CD14-positive monocyte (primary cell): ENCODE data around the gene VCL. TPM values are rescaled to one million over a fixed set of nuclear protein-coding genes. Genes with fewer than 3 reads are reported as not detected.

Experiments used
- DNase-seq, 3 donors: peaks; one replicate each; pipeline ENCODE4 v3.0.0-alpha.2; 2011 to 2022
- H2AFZ ChIP-seq: 2 replicates; pipeline ENCODE4 v1.6.0; 2012; ENCODE audit warnings: mild to moderate bottlenecking, low read depth, low read length, inconsistent platforms; ENCODE audit not compliant: insufficient read depth, poor library complexity, severe bottlenecking
- H3K27ac ChIP-seq, 2 donors: 1 replicate in 1 of 2; 2 replicates in 1 of 2; pipeline ENCODE4 v1.5.1; 2012 to 2013; ENCODE audit warnings: low read length in 2 of 2, control low read depth in 1 of 2, inconsistent platforms in 1 of 2, low read depth in 1 of 2, mild to moderate bottlenecking in 1 of 2
- H3K27me3 ChIP-seq, 2 donors: one replicate each; pipeline versions ENCODE4 v1.6.0 to v1.6.1; 2011 to 2013; ENCODE audit warnings: low read length in 2 of 2; ENCODE audit not compliant: control insufficient read depth in 2 of 2, insufficient read depth in 2 of 2
- H3K36me3 ChIP-seq, 2 donors: replicated peaks in 1 of 2; 1 replicate in 1 of 2; 2 replicates in 1 of 2; pipeline versions ENCODE4 v1.5.1 to v1.6.1; 2012 to 2013; ENCODE audit warnings: low read length in 2 of 2, control low read depth in 1 of 2, inconsistent platforms in 1 of 2, mild to moderate bottlenecking in 1 of 2; ENCODE audit not compliant: insufficient read depth in 2 of 2, control insufficient read depth in 1 of 2
- H3K4me1 ChIP-seq, 2 donors: 1 replicate in 1 of 2; 2 replicates in 1 of 2; pipeline versions ENCODE4 v1.5.1 to v1.6.1; 2012 to 2013; ENCODE audit warnings: low read length in 2 of 2, control low read depth in 1 of 2, inconsistent platforms in 1 of 2, mild to moderate bottlenecking in 1 of 2, moderate library complexity in 1 of 2; ENCODE audit not compliant: insufficient read depth in 2 of 2, control insufficient read depth in 1 of 2
- H3K4me2 ChIP-seq: replicated peaks from 2 replicates; pipeline ENCODE3; 2012; ENCODE audit warnings: low read length, moderate library complexity, mild to moderate bottlenecking; ENCODE audit not compliant: poor library complexity, severe bottlenecking; ENCODE audit errors: extremely low read depth
- H3K4me3 ChIP-seq, 3 experiments: fragments of 200-600 bp in 1 of 3; sonication (generic) in 1 of 3; replicated peaks in 1 of 3; 1 replicate in 2 of 3; 2 replicates in 1 of 3; pipeline ENCODE4 v1.5.1; 2011 to 2013; ENCODE audit warnings: low read length in 3 of 3, mild to moderate bottlenecking in 3 of 3, control low read depth in 2 of 3, low read depth in 2 of 3, inconsistent platforms in 1 of 3, moderate library complexity in 1 of 3
- H3K79me2 ChIP-seq: 2 replicates; pipeline ENCODE4 v1.6.0; 2012; ENCODE audit warnings: mild to moderate bottlenecking, control low read depth, inconsistent platforms, low read length, moderate library complexity; ENCODE audit not compliant: insufficient read depth
- H3K9ac ChIP-seq: 2 replicates; pipeline ENCODE4 v1.6.0; 2017; ENCODE audit warnings: low read length, mild to moderate bottlenecking; ENCODE audit not compliant: insufficient read depth, poor library complexity, severe bottlenecking
- H3K9me3 ChIP-seq, 2 donors: replicated peaks in 1 of 2; 1 replicate in 1 of 2; 2 replicates in 1 of 2; pipeline versions ENCODE4 v1.5.1 to v1.6.1; 2012 to 2013; ENCODE audit warnings: low read length in 2 of 2, control low read depth in 1 of 2; ENCODE audit not compliant: control insufficient read depth in 1 of 2, insufficient read depth in 1 of 2
- H4K20me1 ChIP-seq: 2 replicates; pipeline ENCODE4 v1.6.0; 2012; ENCODE audit warnings: mild to moderate bottlenecking, low read length, control low read depth, moderate library complexity; ENCODE audit not compliant: insufficient read depth
- H3K27ac Mint-ChIP-seq, 7 donors: one replicate each; pipeline ENCODE4 v1.8.0; 2020; ENCODE audit warnings: mild to moderate bottlenecking in 7 of 7, mixed read lengths in 7 of 7, moderate library complexity in 6 of 7, inconsistent platforms in 2 of 7
- H3K27me3 Mint-ChIP-seq, 3 donors: one replicate each; pipeline ENCODE4 v1.8.0; 2021 to 2022; ENCODE audit warnings: low read depth in 3 of 3, mild to moderate bottlenecking in 3 of 3, mixed read lengths in 3 of 3, moderate library complexity in 3 of 3, inconsistent platforms in 1 of 3
- H3K36me3 Mint-ChIP-seq, 2 donors: one replicate each; pipeline ENCODE4 v1.8.0; 2020; ENCODE audit warnings: mixed read lengths in 2 of 2, inconsistent platforms in 1 of 2, mild to moderate bottlenecking in 1 of 2
- H3K4me1 Mint-ChIP-seq: one replicate; pipeline ENCODE4 v1.8.0; 2020; ENCODE audit warnings: mild to moderate bottlenecking, mixed read lengths
- H3K4me3 Mint-ChIP-seq, 2 donors: one replicate each; pipeline ENCODE4 v1.8.0; 2020; ENCODE audit warnings: mild to moderate bottlenecking in 2 of 2, mixed read lengths in 2 of 2, moderate library complexity in 1 of 2
- H3K9me3 Mint-ChIP-seq, 7 donors: one replicate each; pipeline ENCODE4 v1.8.0; 2020 to 2022; ENCODE audit warnings: mixed read lengths in 7 of 7, mild to moderate bottlenecking in 6 of 7, moderate library complexity in 6 of 7, inconsistent platforms in 2 of 7
- WGBS: methylation state at CpG from one replicate; pipeline ENCODE4 v1.1.5; 2013; ENCODE audit warnings: missing lambda C conversion rate; ENCODE audit not compliant: insufficient coverage; 5-methylcytosine and 5-hydroxymethylcytosine counted together
- intact Hi-C, 2 donors: fragments of 100-400 bp; cut with micrococcal nuclease; formaldehyde crosslinking; loops; one replicate each; pipeline versions ENCODE4 v1.15.0 to v1.15.1; 2023
- polyA plus RNA-seq, 3 donors: library from polyadenylated mRNA; depleted of rRNA in 1 of 3; unstranded in 2 of 3; stranded (reverse) in 1 of 3; fragments of 300-500 nt in 2 of 3; fragments of >200 nt in 1 of 3; fragmentation: Illumina TruSeq in 2 of 3; gene quantifications; 1 replicate in 2 of 3; 2 replicates in 1 of 3; pipeline ENCODE4 v1.2.3, GENCODE V29; 2012 to 2021
- TF ChIP-seq, protein P1 (sequence below): fragments of 200-600 bp; IDR thresholded peaks from one replicate; pipeline ENCODE4 v1.8.0; 2022; ENCODE audit warnings: antibody characterized with exemption, mild to moderate bottlenecking

Gene VCL
- polyA plus RNA-seq, 3 donors, result 39.1 to 68.4 (median 52.8) TPM

DNA sequence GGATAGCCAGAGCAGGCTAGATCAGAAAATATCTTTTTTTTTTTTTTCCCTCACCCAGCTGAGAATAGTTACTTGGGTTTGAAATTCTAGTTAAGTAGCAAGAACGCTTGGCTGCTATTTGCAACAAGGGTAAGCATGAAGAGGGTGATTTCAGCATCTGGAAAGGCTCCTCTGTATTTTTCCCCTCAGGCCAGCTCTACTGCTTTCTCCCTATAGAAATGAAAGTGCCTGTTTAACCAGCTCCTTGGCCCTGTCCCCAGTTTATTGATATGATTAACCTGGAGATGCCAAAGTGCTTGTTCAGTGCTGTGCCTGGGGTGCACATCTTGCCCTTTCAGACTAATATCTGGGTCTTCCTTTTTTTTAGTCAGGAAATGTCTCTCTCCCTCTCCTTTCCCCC, 115.6 kb downstream of the VCL start:
- Histone ChIP-seq H3K9ac (no peak overlapping the region), H3K27ac (no peak overlapping the region), H3K4me3 (no peak overlapping the region), H3K27me3 (no peaks in the 10 kb centered on the region), H3K4me2 (no peak overlapping the region), H3K79me2 (no peaks in the 10 kb centered on the region), H3K9me3 (no peaks in the 10 kb centered on the region), H2AFZ (no peak overlapping the region), H3K36me3 (peaks cover 100% of the 10 kb centered on the region in 2 donors), H3K4me1 (no peaks in the 10 kb centered on the region), H4K20me1 (peaks cover 95% of the 10 kb centered on the region)
- no CpG with 5 or more reads among the region's 1 CpG for whole genome bisulfite sequencing
- H3K4me1 Mint-ChIP-seq, result no peaks in the 10 kb centered on the region
- no peak for DNase-seq
- H3K27ac Mint-ChIP-seq, result peak overlapping the region in 1 of 7 donors; percentile 1
- H3K9me3 Mint-ChIP-seq, result no peaks in the 10 kb centered on the region
- TF ChIP-seq, protein P1, sequence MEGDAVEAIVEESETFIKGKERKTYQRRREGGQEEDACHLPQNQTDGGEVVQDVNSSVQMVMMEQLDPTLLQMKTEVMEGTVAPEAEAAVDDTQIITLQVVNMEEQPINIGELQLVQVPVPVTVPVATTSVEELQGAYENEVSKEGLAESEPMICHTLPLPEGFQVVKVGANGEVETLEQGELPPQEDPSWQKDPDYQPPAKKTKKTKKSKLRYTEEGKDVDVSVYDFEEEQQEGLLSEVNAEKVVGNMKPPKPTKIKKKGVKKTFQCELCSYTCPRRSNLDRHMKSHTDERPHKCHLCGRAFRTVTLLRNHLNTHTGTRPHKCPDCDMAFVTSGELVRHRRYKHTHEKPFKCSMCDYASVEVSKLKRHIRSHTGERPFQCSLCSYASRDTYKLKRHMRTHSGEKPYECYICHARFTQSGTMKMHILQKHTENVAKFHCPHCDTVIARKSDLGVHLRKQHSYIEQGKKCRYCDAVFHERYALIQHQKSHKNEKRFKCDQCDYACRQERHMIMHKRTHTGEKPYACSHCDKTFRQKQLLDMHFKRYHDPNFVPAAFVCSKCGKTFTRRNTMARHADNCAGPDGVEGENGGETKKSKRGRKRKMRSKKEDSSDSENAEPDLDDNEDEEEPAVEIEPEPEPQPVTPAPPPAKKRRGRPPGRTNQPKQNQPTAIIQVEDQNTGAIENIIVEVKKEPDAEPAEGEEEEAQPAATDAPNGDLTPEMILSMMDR, result no peak
- no peaks in the 10 kb centered on the region for H3K27me3 Mint-ChIP-seq
- peaks cover 96 to 99% of the 10 kb centered on the region in 2 donors for H3K36me3 Mint-ChIP-seq
- intact Hi-C loops, result no loop called here
- no peak overlapping the region for H3K4me3 Mint-ChIP-seq

GRCh38 chr10:74114041-74114448, 116.1 kb downstream of the VCL start:
- Mint-ChIP-seq H3K4me1 (no peaks in the 10 kb centered on the region), H3K4me3 (no peak overlapping the region), H3K36me3 (peaks cover 96 to 99% of the 10 kb centered on the region in 2 donors), H3K27ac (peak overlapping the region in 1 of 7 donors; percentile 1), H3K9me3 (no peaks in the 10 kb centered on the region), H3K27me3 (no peaks in the 10 kb centered on the region)
- H3K4me1 ChIP-seq, result no peaks in the 10 kb centered on the region
- H3K36me3 ChIP-seq, result peaks cover 100% of the 10 kb centered on the region in 2 donors
- peaks cover 96% of the 10 kb centered on the region for H4K20me1 ChIP-seq
- WGBS, result 96% methylated on average over 10 of the region's 12 CpGs
- H3K27ac ChIP-seq, result no peak overlapping the region
- H3K4me3 ChIP-seq, result no peak overlapping the region
- DNase-seq, result no peak
- H2AFZ ChIP-seq, result no peak overlapping the region
- no peak overlapping the region for H3K4me2 ChIP-seq
- no peaks in the 10 kb centered on the region for H3K79me2 ChIP-seq
- TF ChIP-seq, protein P1, result no peak
- intact Hi-C loops, result no loop called here
- H3K9ac ChIP-seq, result no peak overlapping the region
- H3K27me3 ChIP-seq, result no peaks in the 10 kb centered on the region
- H3K9me3 ChIP-seq, result no peaks in the 10 kb centered on the region
